Parathyroid adenoma (tissue), 2 donors: ENCODE data around the gene PHLDB1.
A peak's percentile ranks its signal among the peaks of the same experiment; 100 is the strongest.

ENCODE experiments used
- H2AFZ ChIP-seq: fragments of 300-600 bp; sonication (generic); one replicate; pipeline ENCODE4 v1.7.0; 2017; ENCODE audit warnings: antibody characterized with exemption, mild to moderate bottlenecking
- H3K27ac ChIP-seq: fragments of 300-600 bp; sonication (generic); one replicate; pipeline ENCODE4 v1.7.0; 2017
- H3K27me3 ChIP-seq: fragments of 300-600 bp; sonication (generic); one replicate; pipeline ENCODE4 v1.7.0; 2017; ENCODE audit warnings: low read length; ENCODE audit not compliant: control insufficient read depth, insufficient read depth
- H3K36me3 ChIP-seq: fragments of 300-600 bp; sonication (generic); one replicate; pipeline ENCODE4 v1.7.0; 2017; ENCODE audit warnings: low read length; ENCODE audit not compliant: control insufficient read depth, insufficient read depth
- H3K4me1 ChIP-seq: fragments of 300-600 bp; sonication (generic); one replicate; pipeline ENCODE4 v1.7.0; 2017; ENCODE audit warnings: control low read depth
- H3K4me2 ChIP-seq: fragments of 300-600 bp; sonication (generic); one replicate; pipeline ENCODE4 v1.7.0; 2017; ENCODE audit warnings: low read length
- H3K4me3 ChIP-seq: fragments of 300-600 bp; sonication (generic); one replicate; pipeline ENCODE4 v1.7.0; 2017; ENCODE audit warnings: low read depth, low read length
- H3K79me2 ChIP-seq: fragments of 300-600 bp; sonication (generic); one replicate; pipeline ENCODE4 v1.7.0; 2017; ENCODE audit warnings: control low read depth
- H3K9ac ChIP-seq: fragments of 300-600 bp; sonication (generic); one replicate; pipeline ENCODE4 v1.7.0; 2017; ENCODE audit warnings: mild to moderate bottlenecking
- H3K9me3 ChIP-seq: fragments of 300-600 bp; sonication (generic); one replicate; pipeline ENCODE4 v1.7.0; 2017; ENCODE audit warnings: low read length; ENCODE audit not compliant: control insufficient read depth
- TF ChIP-seq, protein P1 (sequence below): fragments of 300-600 bp; sonication (generic); IDR thresholded peaks from one replicate; pipeline ENCODE4 v1.7.0; 2017; ENCODE audit warnings: antibody characterized with exemption, mild to moderate bottlenecking
- donor health status: primary hyperparathyroidism.

The PHLDB1 gene

DNA sequence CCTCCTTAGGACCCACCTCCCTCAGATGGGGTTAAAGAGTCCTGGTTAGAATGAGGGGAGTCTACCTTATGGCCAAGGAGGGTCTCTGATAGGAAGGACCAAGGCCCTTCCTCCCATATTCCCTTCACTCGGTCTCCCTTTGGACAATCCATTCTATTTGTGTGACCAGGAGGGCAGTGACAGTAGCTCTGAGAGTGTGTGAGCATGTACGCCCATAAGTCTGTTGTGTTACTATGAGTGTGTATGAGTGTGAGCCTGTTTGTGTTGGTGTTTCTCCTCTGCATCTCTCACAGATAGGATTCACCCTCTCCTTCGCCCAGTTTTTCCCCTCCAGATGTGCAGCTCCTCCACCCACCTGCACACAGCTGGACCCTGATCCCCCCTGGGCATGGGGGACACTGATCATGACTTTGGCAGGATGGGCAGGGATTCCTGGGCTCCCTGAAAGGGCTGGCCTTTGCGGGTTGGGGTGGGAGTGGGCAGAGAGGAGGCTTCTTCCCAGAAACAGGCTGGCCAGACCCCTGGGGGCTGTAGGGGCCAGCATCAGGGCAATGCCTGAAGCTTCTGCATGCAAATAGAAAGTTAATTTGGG, 14.5 kb downstream of the PHLDB1 start:
- Histone ChIP-seq H3K4me3 (peak overlapping the region; percentile 37), H3K4me1 (peaks cover 11% of the 10 kb centered on the region), H2AFZ (peak overlapping the region; percentile 83), H3K9ac (no peak overlapping the region), H3K27ac (peak overlapping the region; percentile 55), H3K36me3 (no peaks in the 10 kb centered on the region), H3K27me3 (no peaks in the 10 kb centered on the region), H3K9me3 (no peaks in the 10 kb centered on the region), H3K79me2 (no peaks in the 10 kb centered on the region), H3K4me2 (peak overlapping the region; percentile 71)
- TF ChIP-seq, protein P1, sequence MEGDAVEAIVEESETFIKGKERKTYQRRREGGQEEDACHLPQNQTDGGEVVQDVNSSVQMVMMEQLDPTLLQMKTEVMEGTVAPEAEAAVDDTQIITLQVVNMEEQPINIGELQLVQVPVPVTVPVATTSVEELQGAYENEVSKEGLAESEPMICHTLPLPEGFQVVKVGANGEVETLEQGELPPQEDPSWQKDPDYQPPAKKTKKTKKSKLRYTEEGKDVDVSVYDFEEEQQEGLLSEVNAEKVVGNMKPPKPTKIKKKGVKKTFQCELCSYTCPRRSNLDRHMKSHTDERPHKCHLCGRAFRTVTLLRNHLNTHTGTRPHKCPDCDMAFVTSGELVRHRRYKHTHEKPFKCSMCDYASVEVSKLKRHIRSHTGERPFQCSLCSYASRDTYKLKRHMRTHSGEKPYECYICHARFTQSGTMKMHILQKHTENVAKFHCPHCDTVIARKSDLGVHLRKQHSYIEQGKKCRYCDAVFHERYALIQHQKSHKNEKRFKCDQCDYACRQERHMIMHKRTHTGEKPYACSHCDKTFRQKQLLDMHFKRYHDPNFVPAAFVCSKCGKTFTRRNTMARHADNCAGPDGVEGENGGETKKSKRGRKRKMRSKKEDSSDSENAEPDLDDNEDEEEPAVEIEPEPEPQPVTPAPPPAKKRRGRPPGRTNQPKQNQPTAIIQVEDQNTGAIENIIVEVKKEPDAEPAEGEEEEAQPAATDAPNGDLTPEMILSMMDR: no peak

DNA sequence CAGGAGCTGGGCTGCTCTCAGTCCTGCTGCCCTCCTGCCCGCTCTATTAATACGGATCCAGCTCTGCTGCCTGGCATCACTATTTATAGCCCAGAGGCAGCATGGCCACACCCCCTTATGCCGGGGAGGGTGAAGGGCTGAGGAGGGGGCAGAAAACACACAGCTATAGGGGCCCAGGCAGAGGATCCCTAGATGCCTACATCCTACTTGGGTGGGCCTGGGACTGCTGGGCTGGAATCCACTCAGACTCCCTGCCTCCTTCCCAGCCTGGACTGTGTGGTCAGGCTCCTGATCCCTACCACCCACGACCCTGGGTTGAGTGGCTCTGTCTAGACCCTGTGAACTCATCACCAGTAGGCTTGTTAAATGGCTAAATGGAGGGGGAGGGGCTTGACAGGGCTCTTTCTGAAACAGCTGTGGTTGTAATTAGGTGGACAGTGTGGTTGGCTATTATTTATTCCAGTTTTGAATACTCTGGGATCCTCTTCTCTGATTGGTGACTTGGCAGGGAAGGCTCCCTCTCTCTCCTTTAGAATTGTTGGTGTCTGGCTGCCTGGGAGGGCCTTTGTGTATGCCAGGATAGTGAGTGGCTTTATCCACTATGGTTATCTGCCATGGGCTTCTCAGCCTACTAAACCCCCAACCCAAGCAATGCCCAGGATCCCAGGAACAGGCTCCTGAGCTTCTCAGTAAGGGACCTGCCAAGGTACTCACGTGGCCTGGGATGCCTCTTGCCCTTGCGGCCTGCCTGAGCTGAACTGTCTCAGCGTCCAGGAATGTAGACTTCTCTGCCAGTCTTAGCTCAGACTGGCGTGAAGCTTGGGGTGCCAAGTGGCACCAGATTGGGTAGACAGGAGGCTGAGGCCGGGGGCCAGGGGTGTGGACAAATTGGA, 15.2 kb downstream of the PHLDB1 start:
- H3K9ac ChIP-seq: no peak overlapping the region
- H3K9me3 ChIP-seq: no peaks in the 10 kb centered on the region
- H3K4me3 ChIP-seq: no peak overlapping the region
- H3K27ac ChIP-seq: peak overlapping the region; percentile 55
- H2AFZ ChIP-seq: peak overlapping the region; percentile 42
- no peaks in the 10 kb centered on the region for H3K27me3 ChIP-seq
- H3K36me3 ChIP-seq: no peaks in the 10 kb centered on the region
- TF ChIP-seq, protein P1: no peak
- peaks cover 11% of the 10 kb centered on the region for H3K4me1 ChIP-seq
- no peaks in the 10 kb centered on the region for H3K79me2 ChIP-seq
- H3K4me2 ChIP-seq: no peak overlapping the region

- no peak overlapping the region for H3K4me3 ChIP-seq
- H3K79me2 ChIP-seq: no peaks in the 10 kb centered on the region
- peak overlapping the region; percentile 55 for H3K27ac ChIP-seq
- H3K4me1 ChIP-seq: peaks cover 11% of the 10 kb centered on the region
- H3K36me3 ChIP-seq: no peaks in the 10 kb centered on the region
- no peaks in the 10 kb centered on the region for H3K27me3 ChIP-seq
- H2AFZ ChIP-seq: peak overlapping the region; percentile 42
- H3K9ac ChIP-seq: no peak overlapping the region
- H3K9me3 ChIP-seq: no peaks in the 10 kb centered on the region
- TF ChIP-seq, protein P1: no peak
- H3K4me2 ChIP-seq: no peak overlapping the region
Measured at GRCh38 chr11:118623269-118623655, 15.8 kb downstream of the PHLDB1 start.

- Histone ChIP-seq H3K4me3 (no peak overlapping the region), H3K4me1 (peaks cover 11% of the 10 kb centered on the region), H3K27me3 (no peaks in the 10 kb centered on the region), H3K9me3 (no peaks in the 10 kb centered on the region), H3K36me3 (no peaks in the 10 kb centered on the region), H3K79me2 (no peaks in the 10 kb centered on the region), H3K9ac (no peak overlapping the region), H2AFZ (no peak overlapping the region), H3K4me2 (no peak overlapping the region), H3K27ac (no peak overlapping the region)
- TF ChIP-seq, protein P1: no peak
Measured at GRCh38 chr11:118625036-118625690, 17.7 kb downstream of the PHLDB1 start.
